ENCODE results near the gene NBPF1. TPM values are rescaled to one million over a fixed set of nuclear protein-coding genes. Genes with fewer than 3 reads are reported as not detected.
"Not testable (repeated sequence)": the region's sequence is repeated elsewhere in the genome, so short reads cannot be mapped to it uniquely, and the experiment has no call there.

Gene NBPF1
- 10 to 100 TPM; 36.7 to 53.9 (median 42.7) TPM for total RNA-seq

- TF ChIP-seq CTCF (IDR thresholded peaks at IDR 0.05) (no peak), POLR2AphosphoS5 (IDR thresholded peaks at IDR 0.05) (peak; percentile 38 to 73 (median 69))
- Histone ChIP-seq H3K4me1 (peaks cover 3 to 5% of the 10 kb centered on the region in 2 donors), H3K27ac (peak within 1 kb of the TSS; percentile 33 to 82), H3K36me3 (no peaks in the 10 kb centered on the region), H3K9me3 (no peaks in the 10 kb centered on the region), H3K4me3 (peak within 1 kb of the TSS; percentile 55 to 73 (median 55)), H3K27me3 (no peaks in the 10 kb centered on the region)
- intact Hi-C loops (cut with DNase I; ENCODE audit: low total_unique reads): no loop called here
- DNase-seq (ENCODE audit: low spot score in 2 of 2): peak; percentile 89 to 96
Observed at GRCh38 chr1:16613185-16614147, at the start of gene NBPF1. Gene NBPF1, minus strand, starts transcription at chr1:16613564.

GRCh38 chr1:16658234-16658633 lies 44.9 kb upstream of the NBPF1 start:
- H3K4me3 ChIP-seq; H3K9me3 ChIP-seq; DNase-seq (ENCODE audit: low spot score in 2 of 2); H3K36me3 ChIP-seq; intact Hi-C loops (cut with DNase I; ENCODE audit: low total_unique reads); H3K27me3 ChIP-seq; H3K4me1 ChIP-seq; H3K27ac ChIP-seq: not testable (repeated sequence)

GRCh38 chr1:16656981-16657683 lies 43.8 kb upstream of the NBPF1 start:
- H3K27me3 ChIP-seq; H3K4me3 ChIP-seq; DNase-seq (ENCODE audit: low spot score in 2 of 2); H3K27ac ChIP-seq; H3K4me1 ChIP-seq; H3K9me3 ChIP-seq; H3K36me3 ChIP-seq; intact Hi-C loops (cut with DNase I; ENCODE audit: low total_unique reads): not testable (repeated sequence)

- DNase-seq (ENCODE audit: low spot score in 2 of 2); H3K4me1 ChIP-seq; H3K27me3 ChIP-seq; H3K4me3 ChIP-seq; H3K27ac ChIP-seq; intact Hi-C loops (cut with DNase I; ENCODE audit: low total_unique reads); H3K9me3 ChIP-seq; H3K36me3 ChIP-seq: not testable (repeated sequence)
Observed at GRCh38 chr1:16656574-16656973, 43.2 kb upstream of the NBPF1 start.

- H3K9me3 ChIP-seq; H3K4me3 ChIP-seq; H3K27ac ChIP-seq; intact Hi-C loops (cut with DNase I; ENCODE audit: low total_unique reads); H3K4me1 ChIP-seq; H3K27me3 ChIP-seq; H3K36me3 ChIP-seq; DNase-seq (ENCODE audit: low spot score in 2 of 2): not testable (repeated sequence)
Observed at GRCh38 chr1:16651560-16651959, 38.2 kb upstream of the NBPF1 start.

- intact Hi-C loops (cut with DNase I; ENCODE audit: low total_unique reads); H3K4me3 ChIP-seq; H3K27me3 ChIP-seq; H3K4me1 ChIP-seq; H3K36me3 ChIP-seq; H3K9me3 ChIP-seq; H3K27ac ChIP-seq: not testable (repeated sequence)
- peak; percentile 16 to 51 for DNase-seq (ENCODE audit: low spot score in 2 of 2)
Observed at GRCh38 chr1:16649960-16650359, 36.6 kb upstream of the NBPF1 start.

- intact Hi-C loops (cut with DNase I; ENCODE audit: low total_unique reads); H3K27ac ChIP-seq; H3K36me3 ChIP-seq; H3K4me1 ChIP-seq; H3K4me3 ChIP-seq; H3K27me3 ChIP-seq; H3K9me3 ChIP-seq: not testable (repeated sequence)
- peak in 1 of 2 donors; percentile 15 for DNase-seq (ENCODE audit: low spot score in 2 of 2)
Observed at GRCh38 chr1:16649390-16649789, 36.0 kb upstream of the NBPF1 start.

GRCh38 chr1:16648756-16649155 lies 35.4 kb upstream of the NBPF1 start:
- intact Hi-C loops (cut with DNase I; ENCODE audit: low total_unique reads); H3K27me3 ChIP-seq; H3K27ac ChIP-seq; DNase-seq (ENCODE audit: low spot score in 2 of 2); H3K4me3 ChIP-seq; H3K4me1 ChIP-seq; H3K36me3 ChIP-seq; H3K9me3 ChIP-seq: not testable (repeated sequence)

GRCh38 chr1:16648250-16648649 lies 34.9 kb upstream of the NBPF1 start:
- H3K27ac ChIP-seq; H3K27me3 ChIP-seq; DNase-seq (ENCODE audit: low spot score in 2 of 2); intact Hi-C loops (cut with DNase I; ENCODE audit: low total_unique reads); H3K36me3 ChIP-seq; H3K9me3 ChIP-seq: not testable (repeated sequence)
- Histone ChIP-seq H3K4me3 (peak overlapping the region in 2 of 3 donors; percentile 45 to 64), H3K4me1 (peaks cover 9 to 13% of the 10 kb centered on the region in 2 donors)

- H3K27ac ChIP-seq; H3K27me3 ChIP-seq; H3K36me3 ChIP-seq; intact Hi-C loops (cut with DNase I; ENCODE audit: low total_unique reads); H3K9me3 ChIP-seq: not testable (repeated sequence)
- peak; percentile 24 to 51 for DNase-seq (ENCODE audit: low spot score in 2 of 2)
- peaks cover 17 to 20% of the 10 kb centered on the region in 2 donors for H3K4me1 ChIP-seq
- H3K4me3 ChIP-seq: peak overlapping the region in 2 of 3 donors; percentile 45 to 64
Observed at GRCh38 chr1:16647179-16648176, 34.1 kb upstream of the NBPF1 start.

- DNase-seq (ENCODE audit: low spot score in 2 of 2); H3K27ac ChIP-seq; H3K27me3 ChIP-seq; H3K9me3 ChIP-seq; H3K4me3 ChIP-seq; intact Hi-C loops (cut with DNase I; ENCODE audit: low total_unique reads); H3K36me3 ChIP-seq: not testable (repeated sequence)
- peaks cover 17 to 20% of the 10 kb centered on the region in 2 donors for H3K4me1 ChIP-seq
Observed at GRCh38 chr1:16646716-16647115, 33.4 kb upstream of the NBPF1 start.
